GM12872 (cell line): ENCODE measurements around the gene COG2.

ENCODE experiments used
- TF ChIP-seq, protein P1 (sequence below): IDR thresholded peaks from 3 replicates; pipeline ENCODE4 v1.5.1; 2011; ENCODE audit warnings: low read depth, mild to moderate bottlenecking, low read length, moderate library complexity; ENCODE audit not compliant: insufficient read depth

The COG2 gene

DNA sequence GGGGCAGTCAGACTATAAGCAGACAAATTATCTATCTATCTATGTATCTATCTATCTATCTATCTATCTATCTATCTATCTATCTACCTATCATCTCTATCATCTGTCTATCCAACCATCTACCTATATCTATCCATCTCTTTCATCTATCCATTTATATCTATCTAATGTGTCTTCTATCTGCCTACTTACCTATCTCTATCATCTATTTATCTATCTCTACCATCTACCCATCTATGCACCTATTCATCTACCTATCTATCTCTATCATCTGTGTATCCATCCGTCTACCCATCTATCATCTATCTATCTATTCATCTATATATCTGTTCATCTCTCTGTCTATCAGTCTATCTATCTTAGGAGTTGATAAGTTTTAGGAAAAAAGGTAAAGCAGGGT lies 10.8 kb upstream of the COG2 start:
- TF ChIP-seq, protein P1, sequence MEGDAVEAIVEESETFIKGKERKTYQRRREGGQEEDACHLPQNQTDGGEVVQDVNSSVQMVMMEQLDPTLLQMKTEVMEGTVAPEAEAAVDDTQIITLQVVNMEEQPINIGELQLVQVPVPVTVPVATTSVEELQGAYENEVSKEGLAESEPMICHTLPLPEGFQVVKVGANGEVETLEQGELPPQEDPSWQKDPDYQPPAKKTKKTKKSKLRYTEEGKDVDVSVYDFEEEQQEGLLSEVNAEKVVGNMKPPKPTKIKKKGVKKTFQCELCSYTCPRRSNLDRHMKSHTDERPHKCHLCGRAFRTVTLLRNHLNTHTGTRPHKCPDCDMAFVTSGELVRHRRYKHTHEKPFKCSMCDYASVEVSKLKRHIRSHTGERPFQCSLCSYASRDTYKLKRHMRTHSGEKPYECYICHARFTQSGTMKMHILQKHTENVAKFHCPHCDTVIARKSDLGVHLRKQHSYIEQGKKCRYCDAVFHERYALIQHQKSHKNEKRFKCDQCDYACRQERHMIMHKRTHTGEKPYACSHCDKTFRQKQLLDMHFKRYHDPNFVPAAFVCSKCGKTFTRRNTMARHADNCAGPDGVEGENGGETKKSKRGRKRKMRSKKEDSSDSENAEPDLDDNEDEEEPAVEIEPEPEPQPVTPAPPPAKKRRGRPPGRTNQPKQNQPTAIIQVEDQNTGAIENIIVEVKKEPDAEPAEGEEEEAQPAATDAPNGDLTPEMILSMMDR = no peak

DNA sequence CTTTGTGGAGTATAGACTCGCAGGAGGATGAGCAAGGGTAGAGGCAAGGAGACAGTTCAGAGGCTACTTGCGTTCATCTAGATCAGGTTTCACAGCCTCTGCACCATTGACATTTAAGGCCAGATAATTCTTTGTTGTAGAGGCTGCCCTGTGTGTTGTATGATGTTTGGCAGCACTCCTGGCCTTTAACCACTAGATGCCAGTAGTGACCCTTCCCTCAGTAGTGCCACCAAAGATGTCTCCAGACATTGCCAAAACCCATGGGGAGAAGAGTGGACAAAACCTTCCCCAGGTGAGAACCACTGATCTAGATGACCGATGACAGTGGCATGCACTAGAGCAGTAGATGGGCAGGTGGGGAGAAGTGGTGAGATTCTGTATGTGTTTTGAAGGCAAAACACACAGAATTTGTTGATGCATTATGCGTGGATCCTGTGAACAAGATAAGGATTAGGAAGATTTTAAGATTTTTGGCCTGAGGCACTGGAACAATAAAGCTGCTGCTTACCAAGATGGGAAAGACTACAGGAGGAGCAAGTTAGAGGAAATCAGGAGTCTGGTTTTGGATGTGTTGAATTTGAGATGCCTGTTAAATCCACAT lies 9.9 kb upstream of the COG2 start:
- TF ChIP-seq, protein P1 = peak; percentile 79

DNA sequence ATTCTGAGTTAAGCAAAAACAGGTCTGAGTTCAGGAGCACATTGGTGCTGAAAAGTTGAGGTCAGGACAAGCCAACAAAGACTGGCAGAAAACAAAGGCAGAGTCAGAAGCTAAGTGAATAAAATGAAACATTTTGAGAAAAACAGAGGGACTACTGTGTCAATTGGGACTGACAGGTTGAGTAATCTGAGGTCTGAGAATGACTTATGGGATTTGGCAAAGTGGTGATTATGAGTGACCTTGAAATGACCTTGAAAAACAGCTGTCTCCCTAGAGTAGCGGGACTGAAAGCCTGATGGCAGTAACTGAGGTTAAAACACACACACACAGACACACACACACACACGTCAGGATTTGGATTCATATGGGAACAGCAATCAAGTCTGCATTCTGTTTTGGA lies 8.8 kb upstream of the COG2 start:
- TF ChIP-seq, protein P1 = no peak

DNA sequence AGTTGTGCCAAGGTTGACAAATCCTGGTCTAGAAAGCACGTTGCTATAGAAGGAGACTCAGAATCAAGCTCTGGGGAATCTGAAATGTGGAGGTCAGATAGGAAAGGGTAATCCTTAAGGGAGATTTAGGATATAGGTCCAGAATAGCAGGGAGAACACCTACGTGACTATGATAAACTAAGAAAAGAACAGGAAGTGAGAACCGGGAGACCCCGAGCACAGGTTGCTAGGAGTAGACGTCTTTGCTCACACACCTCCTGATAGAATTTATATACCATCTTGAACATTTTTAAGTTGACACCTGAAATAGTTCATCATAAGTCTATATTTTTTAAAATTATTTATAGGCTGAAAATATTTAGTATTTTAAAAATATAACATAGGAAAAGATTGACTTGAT lies 7.9 kb upstream of the COG2 start:
- TF ChIP-seq, protein P1 = no peak

DNA sequence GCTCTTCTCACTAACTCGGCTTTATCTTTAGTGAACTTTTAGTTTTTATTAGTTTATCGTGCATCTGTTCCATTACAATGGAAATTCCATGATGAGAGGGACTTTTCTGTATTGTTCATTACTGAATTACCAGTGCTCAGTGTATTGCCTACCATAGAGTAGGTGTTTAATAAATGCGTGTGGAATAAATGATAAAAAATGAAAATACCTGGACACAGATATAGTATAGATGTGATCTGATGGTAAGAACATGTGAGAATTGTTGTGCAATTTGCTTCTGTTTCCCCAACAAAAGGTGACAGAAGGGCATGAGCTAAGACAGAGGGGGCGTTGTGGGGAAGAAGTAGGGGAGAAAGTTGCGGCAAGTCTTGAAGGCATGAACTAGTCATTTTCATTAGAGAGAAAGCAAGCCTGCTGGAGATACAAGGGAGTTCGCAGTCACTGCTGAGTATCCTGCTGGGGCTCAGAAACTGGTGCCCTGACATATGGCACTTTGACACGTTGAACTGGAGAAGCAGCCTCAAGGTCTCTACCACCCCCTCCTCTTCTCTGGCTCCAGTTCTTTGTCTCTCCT lies 5.6 kb upstream of the COG2 start:
- TF ChIP-seq, protein P1 = no peak

DNA sequence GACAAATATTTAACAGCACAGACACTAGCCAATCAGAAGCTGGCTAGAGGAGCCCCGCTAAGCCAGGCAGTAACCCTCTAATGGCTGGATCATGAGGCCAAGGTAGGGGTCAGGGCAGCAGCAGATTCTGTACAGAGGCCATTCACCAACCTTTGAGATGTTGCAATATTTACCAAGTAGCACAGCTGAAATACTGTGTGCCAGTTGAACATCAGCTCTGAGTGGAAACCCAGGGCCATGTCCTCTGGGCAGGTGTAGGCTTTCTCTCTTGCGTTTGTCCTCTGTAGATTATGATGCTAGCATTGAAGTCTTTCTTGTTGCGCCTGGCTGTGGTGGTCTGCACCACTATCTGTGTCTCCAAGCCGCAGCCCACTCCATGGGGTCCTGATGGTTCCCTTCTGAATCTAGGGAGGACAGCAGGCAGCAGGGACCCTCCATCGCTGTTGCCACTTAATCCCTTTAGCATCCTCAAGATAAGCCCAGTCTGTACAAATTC lies 2.5 kb upstream of the COG2 start:
- TF ChIP-seq, protein P1 = no peak

DNA sequence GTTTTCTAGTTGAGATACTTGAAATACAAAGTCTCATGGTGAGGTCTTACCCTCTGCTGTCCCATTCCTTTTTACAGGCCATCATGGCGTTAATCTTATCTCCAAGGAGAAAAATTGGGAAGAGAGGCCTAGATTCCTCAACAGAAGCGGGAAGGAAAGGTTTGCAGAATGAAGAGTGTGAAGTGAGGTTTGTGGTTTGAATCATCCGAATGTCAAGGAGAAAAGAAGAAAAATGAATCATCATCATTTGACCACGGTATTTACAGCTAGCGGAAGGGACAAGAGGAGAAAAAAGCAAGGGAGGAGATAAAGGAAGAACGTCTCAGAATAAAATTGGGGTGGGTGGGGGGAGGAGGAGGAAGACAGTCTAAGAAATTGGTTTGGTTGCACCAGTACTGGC lies 935 bp upstream of the COG2 start:
- TF ChIP-seq, protein P1 = no peak
